SK-N-SH treated with all-trans-retinoic acid at 6 μM for 48 hours (cell line): ENCODE data around the gene AEBP1.

Source experiments
- ATAC-seq: fragments of 200-7000 bp; cut with Tn5 transposase; 3 replicates; pipeline ENCODE4 v1.9.1; 2020; ENCODE audit warnings: mild to moderate bottlenecking, moderate library complexity
- ARNTL ChIP-seq: fragments of 450-650 bp; formaldehyde crosslinking; IDR thresholded peaks from 2 replicates; pipeline ENCODE4 v1.5.0; 2020; ENCODE audit warnings: low read depth, mild to moderate bottlenecking, moderate library complexity, borderline replicate concordance
- CSDC2 ChIP-seq: fragments of 250-450 bp; sonication (Bioruptor Pico); IDR thresholded peaks from 2 replicates; pipeline ENCODE4 v1.5.0; 2020; ENCODE audit warnings: mild to moderate bottlenecking, moderate library complexity
- ESRRG ChIP-seq: fragments of 250-450 bp; sonication (Bioruptor Pico); IDR thresholded peaks from 2 replicates; pipeline ENCODE4 v1.6.1; 2021; ENCODE audit warnings: mild to moderate bottlenecking
- GLIS3 ChIP-seq: fragments of 250-450 bp; sonication (Bioruptor Pico); IDR thresholded peaks from 2 replicates; pipeline ENCODE4 v1.5.0; 2020; ENCODE audit warnings: mild to moderate bottlenecking, moderate library complexity
- ISL1 ChIP-seq: fragments of 250-450 bp; sonication (Bioruptor Pico); IDR thresholded peaks from 2 replicates; pipeline ENCODE4 v2.1.2; 2022; ENCODE audit warnings: mild to moderate bottlenecking, moderate library complexity
- OSR1 ChIP-seq: fragments of 250-450 bp; sonication (Bioruptor Pico); IDR thresholded peaks from 2 replicates; pipeline ENCODE4 v1.8.0; 2022; ENCODE audit warnings: moderate library complexity, mild to moderate bottlenecking, inconsistent platforms
- PATZ1 ChIP-seq: fragments of 250-450 bp; sonication (Bioruptor Pico); IDR thresholded peaks from 2 replicates; pipeline ENCODE4 v1.8.0; 2020; ENCODE audit warnings: mild to moderate bottlenecking, moderate library complexity, borderline replicate concordance
- PPARA ChIP-seq: fragments of 250-450 bp; sonication (Bioruptor Pico); IDR thresholded peaks from 2 replicates; pipeline ENCODE4 v1.5.0; 2020; ENCODE audit warnings: mild to moderate bottlenecking, borderline replicate concordance
- RARB ChIP-seq: fragments of 250-450 bp; sonication (Bioruptor Pico); IDR thresholded peaks from 2 replicates; pipeline ENCODE4 v1.8.0; 2021; ENCODE audit warnings: mild to moderate bottlenecking, moderate library complexity
- SNAI2 ChIP-seq: fragments of 250-450 bp; sonication (Bioruptor Pico); IDR thresholded peaks from 2 replicates; pipeline ENCODE4 v1.5.0; 2020; ENCODE audit warnings: mild to moderate bottlenecking, moderate library complexity
- TOX ChIP-seq: fragments of 250-450 bp; sonication (Bioruptor Pico); IDR thresholded peaks from 2 replicates; pipeline ENCODE4 v1.8.0; 2021; ENCODE audit warnings: mild to moderate bottlenecking, moderate library complexity, borderline replicate concordance
- ZC3H10 ChIP-seq: fragments of 250-450 bp; sonication (Bioruptor Pico); IDR thresholded peaks from 2 replicates; pipeline ENCODE4 v1.5.1; 2021; ENCODE audit warnings: mild to moderate bottlenecking, moderate library complexity
- ZFP3 ChIP-seq: fragments of 250-450 bp; sonication (Bioruptor Pico); IDR thresholded peaks from 2 replicates; pipeline ENCODE4 v1.5.0; 2020; ENCODE audit warnings: mild to moderate bottlenecking, moderate library complexity
- ZFP30 ChIP-seq: fragments of 450-650 bp; formaldehyde crosslinking; IDR thresholded peaks from 2 replicates; pipeline ENCODE4 v1.5.0; 2022; ENCODE audit warnings: mild to moderate bottlenecking, moderate library complexity
- ZNF70 ChIP-seq: fragments of 450-650 bp; formaldehyde crosslinking; IDR thresholded peaks from 2 replicates; pipeline ENCODE4 v1.5.0; 2020; ENCODE audit warnings: mild to moderate bottlenecking, moderate library complexity
- ZNF8 ChIP-seq: fragments of 450-650 bp; formaldehyde crosslinking; IDR thresholded peaks from 2 replicates; pipeline ENCODE4 v1.5.0; 2020; ENCODE audit warnings: mild to moderate bottlenecking, moderate library complexity
- TF ChIP-seq, protein P1 (sequence below): fragments of 250-450 bp; sonication (Bioruptor Pico); IDR thresholded peaks from 2 replicates; pipeline ENCODE4 v1.5.1; 2021; ENCODE audit warnings: mild to moderate bottlenecking, moderate library complexity
- TF ChIP-seq, protein P2 (sequence below): fragments of 250-450 bp; sonication (Bioruptor Pico); IDR thresholded peaks from 2 replicates; pipeline ENCODE4 v1.5.0; 2020; ENCODE audit warnings: mild to moderate bottlenecking, moderate library complexity
- TF ChIP-seq, protein P3 (sequence below): fragments of 250-450 bp; sonication (Bioruptor Pico); IDR thresholded peaks from 2 replicates; pipeline ENCODE4 v1.8.0; 2021; ENCODE audit warnings: low read depth, mild to moderate bottlenecking, moderate library complexity, borderline replicate concordance
- TF ChIP-seq, protein P4 (sequence below): fragments of 250-450 bp; sonication (Bioruptor Pico); IDR thresholded peaks from 2 replicates; pipeline ENCODE4 v1.5.1; 2020; ENCODE audit warnings: low read depth, mild to moderate bottlenecking, moderate library complexity

The AEBP1 gene

GRCh38 chr7:44145479-44145968, 41.4 kb downstream of the AEBP1 start:
- TF ChIP-seq ESRRG (CRISPR knock-in tag), result no peak
- peak; percentile 32; the same call in 1 of the 2 replicates for TF ChIP-seq PATZ1 (CRISPR knock-in tag)
- peak; percentile 4; the same call in 2 of the 3 replicates for ATAC-seq

GRCh38 chr7:44145969-44146911, 42.1 kb downstream of the AEBP1 start:
- TF ChIP-seq RARB (CRISPR knock-in tag) (no peak), OSR1 (CRISPR knock-in tag) (no peak), ISL1 (CRISPR knock-in tag) (no peak), PATZ1 (CRISPR knock-in tag) (no peak), TOX (CRISPR knock-in tag) (no peak), ZNF8 (no peak), ZNF70 (CRISPR knock-in tag) (no peak), ARNTL (no peak), PPARA (CRISPR knock-in tag) (no peak), ZFP30 (CRISPR knock-in tag) (no peak), ZC3H10 (CRISPR knock-in tag) (no peak), SNAI2 (CRISPR knock-in tag) (no peak), CSDC2 (CRISPR knock-in tag) (no peak), ZFP3 (CRISPR knock-in tag) (no peak), ESRRG (CRISPR knock-in tag) (no peak), GLIS3 (no peak)
- TF ChIP-seq, protein P1, sequence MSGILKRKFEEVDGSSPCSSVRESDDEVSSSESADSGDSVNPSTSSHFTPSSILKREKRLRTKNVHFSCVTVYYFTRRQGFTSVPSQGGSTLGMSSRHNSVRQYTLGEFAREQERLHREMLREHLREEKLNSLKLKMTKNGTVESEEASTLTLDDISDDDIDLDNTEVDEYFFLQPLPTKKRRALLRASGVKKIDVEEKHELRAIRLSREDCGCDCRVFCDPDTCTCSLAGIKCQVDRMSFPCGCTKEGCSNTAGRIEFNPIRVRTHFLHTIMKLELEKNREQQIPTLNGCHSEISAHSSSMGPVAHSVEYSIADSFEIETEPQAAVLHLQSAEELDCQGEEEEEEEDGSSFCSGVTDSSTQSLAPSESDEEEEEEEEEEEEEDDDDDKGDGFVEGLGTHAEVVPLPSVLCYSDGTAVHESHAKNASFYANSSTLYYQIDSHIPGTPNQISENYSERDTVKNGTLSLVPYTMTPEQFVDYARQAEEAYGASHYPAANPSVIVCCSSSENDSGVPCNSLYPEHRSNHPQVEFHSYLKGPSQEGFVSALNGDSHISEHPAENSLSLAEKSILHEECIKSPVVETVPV (CRISPR knock-in tag), result no peak
- TF ChIP-seq, protein P2, sequence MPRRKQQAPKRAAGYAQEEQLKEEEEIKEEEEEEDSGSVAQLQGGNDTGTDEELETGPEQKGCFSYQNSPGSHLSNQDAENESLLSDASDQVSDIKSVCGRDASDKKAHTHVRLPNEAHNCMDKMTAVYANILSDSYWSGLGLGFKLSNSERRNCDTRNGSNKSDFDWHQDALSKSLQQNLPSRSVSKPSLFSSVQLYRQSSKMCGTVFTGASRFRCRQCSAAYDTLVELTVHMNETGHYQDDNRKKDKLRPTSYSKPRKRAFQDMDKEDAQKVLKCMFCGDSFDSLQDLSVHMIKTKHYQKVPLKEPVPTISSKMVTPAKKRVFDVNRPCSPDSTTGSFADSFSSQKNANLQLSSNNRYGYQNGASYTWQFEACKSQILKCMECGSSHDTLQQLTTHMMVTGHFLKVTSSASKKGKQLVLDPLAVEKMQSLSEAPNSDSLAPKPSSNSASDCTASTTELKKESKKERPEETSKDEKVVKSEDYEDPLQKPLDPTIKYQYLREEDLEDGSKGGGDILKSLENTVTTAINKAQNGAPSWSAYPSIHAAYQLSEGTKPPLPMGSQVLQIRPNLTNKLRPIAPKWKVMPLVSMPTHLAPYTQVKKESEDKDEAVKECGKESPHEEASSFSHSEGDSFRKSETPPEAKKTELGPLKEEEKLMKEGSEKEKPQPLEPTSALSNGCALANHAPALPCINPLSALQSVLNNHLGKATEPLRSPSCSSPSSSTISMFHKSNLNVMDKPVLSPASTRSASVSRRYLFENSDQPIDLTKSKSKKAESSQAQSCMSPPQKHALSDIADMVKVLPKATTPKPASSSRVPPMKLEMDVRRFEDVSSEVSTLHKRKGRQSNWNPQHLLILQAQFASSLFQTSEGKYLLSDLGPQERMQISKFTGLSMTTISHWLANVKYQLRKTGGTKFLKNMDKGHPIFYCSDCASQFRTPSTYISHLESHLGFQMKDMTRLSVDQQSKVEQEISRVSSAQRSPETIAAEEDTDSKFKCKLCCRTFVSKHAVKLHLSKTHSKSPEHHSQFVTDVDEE (CRISPR knock-in tag), result no peak
- TF ChIP-seq, protein P3, sequence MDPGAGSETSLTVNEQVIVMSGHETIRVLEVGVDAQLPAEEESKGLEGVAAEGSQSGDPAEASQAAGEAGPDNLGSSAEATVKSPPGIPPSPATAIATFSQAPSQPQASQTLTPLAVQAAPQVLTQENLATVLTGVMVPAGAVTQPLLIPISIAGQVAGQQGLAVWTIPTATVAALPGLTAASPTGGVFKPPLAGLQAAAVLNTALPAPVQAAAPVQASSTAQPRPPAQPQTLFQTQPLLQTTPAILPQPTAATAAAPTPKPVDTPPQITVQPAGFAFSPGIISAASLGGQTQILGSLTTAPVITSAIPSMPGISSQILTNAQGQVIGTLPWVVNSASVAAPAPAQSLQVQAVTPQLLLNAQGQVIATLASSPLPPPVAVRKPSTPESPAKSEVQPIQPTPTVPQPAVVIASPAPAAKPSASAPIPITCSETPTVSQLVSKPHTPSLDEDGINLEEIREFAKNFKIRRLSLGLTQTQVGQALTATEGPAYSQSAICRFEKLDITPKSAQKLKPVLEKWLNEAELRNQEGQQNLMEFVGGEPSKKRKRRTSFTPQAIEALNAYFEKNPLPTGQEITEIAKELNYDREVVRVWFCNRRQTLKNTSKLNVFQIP, result no peak
- TF ChIP-seq, protein P4, sequence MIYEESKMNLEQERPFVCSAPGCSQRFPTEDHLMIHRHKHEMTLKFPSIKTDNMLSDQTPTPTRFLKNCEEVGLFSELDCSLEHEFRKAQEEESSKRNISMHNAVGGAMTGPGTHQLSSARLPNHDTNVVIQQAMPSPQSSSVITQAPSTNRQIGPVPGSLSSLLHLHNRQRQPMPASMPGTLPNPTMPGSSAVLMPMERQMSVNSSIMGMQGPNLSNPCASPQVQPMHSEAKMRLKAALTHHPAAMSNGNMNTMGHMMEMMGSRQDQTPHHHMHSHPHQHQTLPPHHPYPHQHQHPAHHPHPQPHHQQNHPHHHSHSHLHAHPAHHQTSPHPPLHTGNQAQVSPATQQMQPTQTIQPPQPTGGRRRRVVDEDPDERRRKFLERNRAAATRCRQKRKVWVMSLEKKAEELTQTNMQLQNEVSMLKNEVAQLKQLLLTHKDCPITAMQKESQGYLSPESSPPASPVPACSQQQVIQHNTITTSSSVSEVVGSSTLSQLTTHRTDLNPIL (CRISPR knock-in tag), result no peak
- peak; percentile 86 for ATAC-seq
